H1 (cell line): Measurements from ENCODE around the gene ULBP1. TPM values are rescaled to one million over a fixed set of nuclear protein-coding genes. Genes with fewer than 3 reads are reported as not detected.

ENCODE experiments used
- BACH1 ChIP-seq: IDR thresholded peaks from 2 replicates; pipeline ENCODE4 v1.6.1; 2012; ENCODE audit warnings: low read length, improper control_type of control experiment
- EZH2 ChIP-seq: fragments of 200-600 bp; sonication (generic); IDR thresholded peaks from 2 replicates; pipeline ENCODE4 v1.7.1; 2012; ENCODE audit warnings: low read depth, mild to moderate bottlenecking, moderate library complexity, low read length, inconsistent platforms; ENCODE audit not compliant: severe bottlenecking
- FOSL1 ChIP-seq: IDR thresholded peaks from 2 replicates; pipeline ENCODE4 v1.6.1; 2011; ENCODE audit warnings: mild to moderate bottlenecking, low read depth, low read length, moderate library complexity; ENCODE audit not compliant: insufficient read depth
- JUN ChIP-seq: IDR thresholded peaks from 2 replicates; pipeline ENCODE4 v1.6.1; 2011; ENCODE audit warnings: low read depth, mild to moderate bottlenecking, improper control_type of control experiment, low read length
- KDM1A ChIP-seq: fragments of 200-600, 300-600 bp; sonication (generic); IDR thresholded peaks from 2 replicates; pipeline ENCODE4 v1.7.1; 2016; ENCODE audit warnings: mild to moderate bottlenecking, low read length, borderline replicate concordance
- NRF1 ChIP-seq: IDR thresholded peaks from 2 replicates; pipeline ENCODE4 v1.6.1; 2011; ENCODE audit warnings: mild to moderate bottlenecking, low read depth, low read length, improper control_type of control experiment
- TEAD4 ChIP-seq: IDR thresholded peaks from 2 replicates; pipeline ENCODE4 v1.6.1; 2012; ENCODE audit warnings: low read depth, low read length, inconsistent platforms, mixed read lengths
- polyA plus RNA-seq, 7 experiments: library from polyadenylated mRNA; depleted of rRNA in 3 of 7; stranded (reverse) in 5 of 7; unstranded in 2 of 7; fragments of >200 nt in 5 of 7; fragments of 200-250 nt in 2 of 7; gene quantifications; 1 replicate in 5 of 7; 2 replicates in 1 of 7; 4 replicates in 1 of 7; pipeline versions ENCODE4 v1.2.1 to v1.2.3, GENCODE V29; 2011 to 2013; ENCODE audit warnings: missing spikeins in 2 of 7, mixed read lengths in 2 of 7
- total RNA-seq: library from RNA; stranded (reverse); fragmentation: NEBNext Ultra II Directional; extraction: Animal tissue kit (Norgen Biotek cat#: 25700); gene quantifications from 2 replicates; pipeline ENCODE4 v1.2.1, GENCODE V29; 2021
- TF ChIP-seq, protein P1 (sequence below): IDR thresholded peaks from 2 replicates; pipeline ENCODE4 v1.6.1; 2012; ENCODE audit warnings: inconsistent platforms

The ULBP1 gene
- total and polyA plus RNA-seq, 2 of the 8 experiments (the other 6 are each of a cell fraction or from before 2014, with no cell fraction given) = 0.32 to 0.60 TPM

DNA sequence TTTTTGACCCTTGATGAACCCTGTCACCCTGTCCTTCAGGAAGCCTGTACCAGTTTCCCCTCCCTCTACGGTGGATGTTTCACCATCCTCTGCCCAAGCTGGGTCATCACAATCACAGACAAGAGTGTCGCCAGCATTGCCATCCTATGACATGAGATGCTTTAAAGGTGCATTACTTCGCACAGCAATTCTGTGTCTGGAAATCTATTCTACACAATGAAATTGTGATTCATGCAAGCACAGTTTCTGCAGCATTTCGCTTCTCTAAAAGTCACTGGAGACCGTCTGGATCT is 24.4 kb upstream of the ULBP1 start (continued):
- no peak for TF ChIP-seq FOSL1
- no peak for TF ChIP-seq EZH2
- TF ChIP-seq KDM1A = no peak
- TF ChIP-seq BACH1 = no peak
- TF ChIP-seq, protein P1, sequence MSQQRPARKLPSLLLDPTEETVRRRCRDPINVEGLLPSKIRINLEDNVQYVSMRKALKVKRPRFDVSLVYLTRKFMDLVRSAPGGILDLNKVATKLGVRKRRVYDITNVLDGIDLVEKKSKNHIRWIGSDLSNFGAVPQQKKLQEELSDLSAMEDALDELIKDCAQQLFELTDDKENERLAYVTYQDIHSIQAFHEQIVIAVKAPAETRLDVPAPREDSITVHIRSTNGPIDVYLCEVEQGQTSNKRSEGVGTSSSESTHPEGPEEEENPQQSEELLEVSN = no peak
- no peak for TF ChIP-seq JUN
- TF ChIP-seq TEAD4 = no peak
- TF ChIP-seq NRF1 = no peak
- TF ChIP-seq, all 59 proteins: peak for 0
